ENCODE measurements around the gene CTRL.

CTRL gene

GRCh38 chr16:67883872-67884261 lies 47.8 kb downstream of the CTRL start:
- 47 to 64% methylated on average over 7 to 11 of the region's 11 CpGs for WGBS, 2 experiments (ENCODE audit: insufficient coverage in 2 of 2)
- Histone ChIP-seq H3K4me3 (ENCODE audit: extremely low read depth, insufficient read depth, low read length, poor library complexity, severe bottlenecking) (no peak overlapping the region), H3K27ac (ENCODE audit: low read depth, low read length, severe bottlenecking) (no peak overlapping the region), H3K36me3 (ENCODE audit: control insufficient read depth, insufficient read depth, low read length) (peaks cover 72% of the 10 kb centered on the region), H3K4me1 (ENCODE audit: control insufficient read depth, insufficient read depth, low read length, poor library complexity, severe bottlenecking) (peaks cover 9% of the 10 kb centered on the region), H3K9me3 (ENCODE audit: control insufficient read depth, low read length) (no peaks in the 10 kb centered on the region)

- H3K9me3 ChIP-seq (ENCODE audit: control insufficient read depth, low read length) = no peaks in the 10 kb centered on the region
- peaks cover 9% of the 10 kb centered on the region for H3K4me1 ChIP-seq (ENCODE audit: control insufficient read depth, insufficient read depth, low read length, poor library complexity, severe bottlenecking)
- H3K36me3 ChIP-seq (ENCODE audit: control insufficient read depth, insufficient read depth, low read length) = peaks cover 78% of the 10 kb centered on the region
- no peak overlapping the region for H3K27ac ChIP-seq (ENCODE audit: low read depth, low read length, severe bottlenecking)
- WGBS, 2 experiments (ENCODE audit: insufficient coverage in 2 of 2) = 80 to 92% methylated on average over 3 to 4 of the region's 6 CpGs
- no peak overlapping the region for H3K4me3 ChIP-seq (ENCODE audit: extremely low read depth, insufficient read depth, low read length, poor library complexity, severe bottlenecking)
Measured at GRCh38 chr16:67883146-67883871, 48.4 kb downstream of the CTRL start.

GRCh38 chr16:67882374-67883145 lies 49.1 kb downstream of the CTRL start:
- Histone ChIP-seq H3K27ac (ENCODE audit: low read depth, low read length, severe bottlenecking) (no peak overlapping the region), H3K4me1 (ENCODE audit: control insufficient read depth, insufficient read depth, low read length, poor library complexity, severe bottlenecking) (peaks cover 9% of the 10 kb centered on the region), H3K4me3 (ENCODE audit: extremely low read depth, insufficient read depth, low read length, poor library complexity, severe bottlenecking) (no peak overlapping the region), H3K9me3 (ENCODE audit: control insufficient read depth, low read length) (no peaks in the 10 kb centered on the region), H3K36me3 (ENCODE audit: control insufficient read depth, insufficient read depth, low read length) (peaks cover 85% of the 10 kb centered on the region)
- WGBS, 2 experiments (ENCODE audit: insufficient coverage in 2 of 2) = 93 to 95% methylated on average over 11 to 14 of the region's 18 CpGs

GRCh38 chr16:67881621-67882161 lies 50.0 kb downstream of the CTRL start:
- Histone ChIP-seq H3K4me3 (ENCODE audit: extremely low read depth, insufficient read depth, low read length, poor library complexity, severe bottlenecking) (no peak overlapping the region), H3K36me3 (ENCODE audit: control insufficient read depth, insufficient read depth, low read length) (peaks cover 91% of the 10 kb centered on the region), H3K4me1 (ENCODE audit: control insufficient read depth, insufficient read depth, low read length, poor library complexity, severe bottlenecking) (peaks cover 9% of the 10 kb centered on the region), H3K9me3 (ENCODE audit: control insufficient read depth, low read length) (no peaks in the 10 kb centered on the region), H3K27ac (ENCODE audit: low read depth, low read length, severe bottlenecking) (no peak overlapping the region)
- whole genome bisulfite sequencing, 2 experiments (ENCODE audit: insufficient coverage in 2 of 2) = 94 to 96% methylated on average over 21 of the region's 21 CpGs

- Histone ChIP-seq H3K36me3 (ENCODE audit: control insufficient read depth, insufficient read depth, low read length) (peaks cover 91% of the 10 kb centered on the region), H3K4me1 (ENCODE audit: control insufficient read depth, insufficient read depth, low read length, poor library complexity, severe bottlenecking) (peaks cover 9% of the 10 kb centered on the region), H3K27ac (ENCODE audit: low read depth, low read length, severe bottlenecking) (no peak overlapping the region), H3K4me3 (ENCODE audit: extremely low read depth, insufficient read depth, low read length, poor library complexity, severe bottlenecking) (no peak overlapping the region), H3K9me3 (ENCODE audit: control insufficient read depth, low read length) (no peaks in the 10 kb centered on the region)
- 95 to 96% methylated on average over 9 to 13 of the region's 13 CpGs for WGBS, 2 experiments (ENCODE audit: insufficient coverage in 2 of 2)
Measured at GRCh38 chr16:67880584-67880983, 51.1 kb downstream of the CTRL start.

- Histone ChIP-seq H3K4me1 (ENCODE audit: control insufficient read depth, insufficient read depth, low read length, poor library complexity, severe bottlenecking) (peaks cover 6% of the 10 kb centered on the region), H3K4me3 (ENCODE audit: extremely low read depth, insufficient read depth, low read length, poor library complexity, severe bottlenecking) (no peak overlapping the region), H3K9me3 (ENCODE audit: control insufficient read depth, low read length) (no peaks in the 10 kb centered on the region), H3K27ac (ENCODE audit: low read depth, low read length, severe bottlenecking) (no peak overlapping the region), H3K36me3 (ENCODE audit: control insufficient read depth, insufficient read depth, low read length) (peaks cover 91% of the 10 kb centered on the region)
- WGBS, 2 experiments (ENCODE audit: insufficient coverage in 2 of 2) = 90 to 100% methylated on average over 3 to 4 of the region's 5 CpGs
Measured at GRCh38 chr16:67879936-67880335, 51.7 kb downstream of the CTRL start.

Data from mesodermal cell (in vitro differentiated cells).